ENCODE measurements around the gene RBKS. TPM values are rescaled to one million over a fixed set of nuclear protein-coding genes. Genes with fewer than 3 reads are reported as not detected.

The RBKS gene
- total and polyA plus RNA-seq, 2 of the 8 experiments (the other 6 are each of a cell fraction or from before 2014, with no cell fraction given), result 1.1 to 1.5 TPM

GRCh38 chr2:27929916-27930486, 39.8 kb upstream of the RBKS start (continued):
- TF ChIP-seq CHD7 (IDR thresholded peaks at IDR 0.05; ENCODE audit: insufficient replicate concordance, low read length) (no peak), POLR2AphosphoS5 (IDR thresholded peaks at IDR 0.05; ENCODE audit: low read depth, low read length) (no peak), SIN3A (conservative IDR thresholded peaks at IDR 0.05 in 1 of 2, IDR thresholded peaks at IDR 0.05 in 1 of 2; ENCODE audit: low read depth in 1 of 2, low read length in 2 of 2) (no peak), RBBP5 (IDR thresholded peaks at IDR 0.05; ENCODE audit: borderline replicate concordance, low read depth, low read length) (no peak), SP1 (IDR thresholded peaks at IDR 0.05; ENCODE audit: low read depth, low read length) (no peak), JUN (IDR thresholded peaks at IDR 0.05; ENCODE audit: low read depth, low read length) (no peak), BCL11A (IDR thresholded peaks at IDR 0.05; ENCODE audit: low read depth in 2 of 2, low read length in 2 of 2) (no peak), SP4 (IDR thresholded peaks at IDR 0.05; ENCODE audit: low read length) (no peak), TAF1 (IDR thresholded peaks at IDR 0.05; ENCODE audit: low read depth, low read length) (no peak)

All from H1 (cell line).